SK-N-MC (cell line): ENCODE results near the gene THOC7.

ENCODE experiments used
- EZH2 ChIP-seq: fragments of 200-600 bp; sonication (generic); IDR thresholded peaks from one replicate; pipeline ENCODE4 v1.6.1; 2017; ENCODE audit warnings: antibody characterized with exemption
- FOXP2 ChIP-seq: optimal IDR thresholded peaks from 2 replicates; pipeline ENCODE3; 2011; ENCODE audit warnings: mild to moderate bottlenecking, moderate library complexity; ENCODE audit not compliant: insufficient read depth; ENCODE audit errors: extremely low read length, control extremely low read depth
- POLR2AphosphoS5 ChIP-seq: IDR thresholded peaks from 2 replicates; pipeline ENCODE4 v1.6.1; 2012; ENCODE audit warnings: mild to moderate bottlenecking, low read depth, low read length, borderline replicate concordance

DNA sequence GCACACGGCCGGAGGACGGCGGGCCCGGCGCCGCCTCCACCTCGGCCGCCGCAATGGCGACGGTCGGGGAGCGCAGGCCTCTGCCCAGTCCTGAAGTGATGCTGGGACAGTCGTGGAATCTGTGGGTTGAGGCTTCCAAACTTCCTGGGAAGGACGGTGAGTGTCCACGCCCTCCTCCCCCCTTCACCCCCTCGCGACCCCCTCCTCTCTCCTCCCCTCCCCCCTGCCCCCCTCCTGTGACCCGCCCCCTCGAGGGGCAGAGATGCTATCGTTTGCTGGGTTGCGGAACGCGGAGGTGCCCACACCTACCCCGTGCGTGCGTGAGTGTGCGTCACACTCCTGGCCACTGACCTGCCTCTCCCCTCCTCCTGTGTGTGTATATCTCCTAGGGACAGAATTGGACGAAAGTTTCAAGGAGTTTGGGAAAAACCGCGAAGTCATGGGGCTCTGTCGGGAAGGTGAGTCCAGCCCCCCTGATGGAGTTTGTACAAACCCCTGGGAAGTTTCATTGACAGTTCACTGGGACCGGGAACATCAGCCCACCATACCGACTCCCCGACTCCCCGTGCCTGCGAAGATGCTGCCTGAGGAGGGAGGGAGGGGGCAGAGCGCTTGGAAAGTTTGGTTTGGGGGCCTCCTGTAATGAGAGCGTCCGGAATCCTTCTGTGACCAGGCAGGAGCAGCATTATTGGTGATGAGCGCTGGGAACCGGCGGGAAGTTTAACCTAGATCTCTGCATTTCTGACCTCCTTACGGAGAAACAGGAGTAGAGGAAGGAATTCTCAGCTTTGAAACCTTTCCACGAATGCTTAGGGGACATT lies 49.4 kb upstream of the THOC7 start:
- no peak for TF ChIP-seq POLR2AphosphoS5
- TF ChIP-seq FOXP2 = no peak
- no peak for TF ChIP-seq EZH2
